Muscle layer of colon (tissue), 2 donors: ENCODE measurements around the gene RNF180.

Source experiments
- H3K27ac ChIP-seq: one replicate; pipeline ENCODE4 v1.7.0; 2013; ENCODE audit warnings: low read depth, mild to moderate bottlenecking, low read length, moderate library complexity
- H3K27me3 ChIP-seq, 2 donors: one replicate each; pipeline ENCODE4 v1.7.0; 2013; ENCODE audit warnings: low read length in 2 of 2, mild to moderate bottlenecking in 2 of 2; ENCODE audit not compliant: insufficient read depth in 2 of 2, control insufficient read depth in 1 of 2
- H3K36me3 ChIP-seq: one replicate; pipeline ENCODE4 v1.7.0; 2013; ENCODE audit warnings: mild to moderate bottlenecking, low read length; ENCODE audit not compliant: insufficient read depth
- H3K4me1 ChIP-seq: one replicate; pipeline ENCODE4 v1.7.0; 2013; ENCODE audit warnings: mild to moderate bottlenecking, low read length; ENCODE audit not compliant: insufficient read depth
- H3K4me3 ChIP-seq, 2 donors: one replicate each; pipeline ENCODE4 v1.7.0; 2013; ENCODE audit warnings: low read length in 2 of 2, low read depth in 1 of 2, mild to moderate bottlenecking in 1 of 2, moderate library complexity in 1 of 2
- H3K9ac ChIP-seq: one replicate; pipeline ENCODE4 v1.7.0; 2013; ENCODE audit warnings: low read length
- H3K9me3 ChIP-seq: one replicate; pipeline ENCODE4 v1.7.0; 2013; ENCODE audit warnings: mild to moderate bottlenecking, low read length
- donor health status: abdominal sarcoma.
- donor health status: Adenocarcinoma of cecum.

The RNF180 gene

DNA sequence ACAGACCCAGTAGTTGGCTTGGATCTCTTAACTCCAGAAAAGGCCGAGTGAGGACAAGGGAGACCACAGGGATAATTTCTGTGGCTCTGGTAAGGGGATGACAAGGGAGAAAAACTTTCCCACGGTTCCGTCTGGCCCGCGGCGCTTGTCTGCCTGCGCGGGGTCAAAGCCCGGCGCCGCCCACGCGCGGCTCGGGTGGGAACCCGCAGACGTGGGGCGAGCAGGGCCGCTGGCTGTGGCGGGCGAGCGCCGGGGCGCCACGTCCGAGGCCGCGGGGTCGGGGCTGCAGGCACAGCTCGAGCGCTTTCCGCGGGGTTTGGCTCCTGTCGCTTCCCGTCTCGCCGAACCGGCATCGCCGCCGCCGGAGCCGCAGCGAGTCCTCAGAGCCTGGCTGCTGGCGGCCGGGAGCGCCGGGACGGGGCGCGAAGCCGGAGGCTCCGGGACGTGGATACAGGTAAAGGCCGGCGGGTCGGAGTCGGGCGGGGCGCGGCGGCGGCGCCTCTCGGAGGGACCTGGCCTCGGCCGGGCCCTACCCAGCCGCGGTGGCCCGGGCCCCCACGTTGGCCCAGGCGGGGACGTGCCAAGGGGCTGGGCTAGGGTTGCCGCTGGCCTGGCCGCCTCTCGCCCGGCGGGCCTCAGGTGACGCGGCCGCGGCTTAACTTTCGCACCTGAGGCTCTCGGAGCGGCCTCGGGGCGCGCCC lies at the start of gene RNF180:
Gene RNF180 (plus strand): TSS at position 344 of the 701 bp plus-strand sequence. CDS start 34,965 bp downstream, outside the sequence.
- H3K4me1 ChIP-seq: peaks cover 13% of the 10 kb centered on the region
- H3K36me3 ChIP-seq: no peaks in the 10 kb centered on the region
- peak within 1 kb of the TSS; percentile 21 for H3K9ac ChIP-seq
- H3K9me3 ChIP-seq: no peaks in the 10 kb centered on the region
- H3K4me3 ChIP-seq: peak within 1 kb of the TSS; percentile 79 to 93
- H3K27ac ChIP-seq: peak within 1 kb of the TSS; percentile 49
- H3K27me3 ChIP-seq: no peaks in the 10 kb centered on the region

DNA sequence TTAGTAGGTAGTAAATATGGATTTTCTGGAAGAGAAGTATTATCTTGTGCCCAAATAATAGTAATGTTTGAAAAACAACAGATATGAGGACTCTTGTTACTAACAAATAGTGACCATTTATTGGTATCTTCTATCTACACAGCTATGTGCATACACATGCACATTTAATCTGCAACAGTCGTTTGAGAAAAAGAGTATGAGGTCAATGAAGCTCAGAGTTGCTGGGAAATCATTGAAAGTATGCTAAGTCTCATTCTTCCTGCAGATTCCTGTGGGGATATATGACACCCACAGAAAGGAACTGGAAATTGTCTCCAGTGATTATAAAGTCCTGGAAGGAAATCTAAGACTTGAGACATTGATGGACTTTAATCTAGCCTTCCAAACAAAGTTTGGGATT lies 40.1 kb upstream of the RNF180 start:
- Histone ChIP-seq H3K4me1 (no peaks in the 10 kb centered on the region), H3K27me3 (no peaks in the 10 kb centered on the region), H3K27ac (no peak overlapping the region), H3K4me3 (no peak overlapping the region), H3K9me3 (no peaks in the 10 kb centered on the region), H3K9ac (no peak overlapping the region), H3K36me3 (no peaks in the 10 kb centered on the region)

DNA sequence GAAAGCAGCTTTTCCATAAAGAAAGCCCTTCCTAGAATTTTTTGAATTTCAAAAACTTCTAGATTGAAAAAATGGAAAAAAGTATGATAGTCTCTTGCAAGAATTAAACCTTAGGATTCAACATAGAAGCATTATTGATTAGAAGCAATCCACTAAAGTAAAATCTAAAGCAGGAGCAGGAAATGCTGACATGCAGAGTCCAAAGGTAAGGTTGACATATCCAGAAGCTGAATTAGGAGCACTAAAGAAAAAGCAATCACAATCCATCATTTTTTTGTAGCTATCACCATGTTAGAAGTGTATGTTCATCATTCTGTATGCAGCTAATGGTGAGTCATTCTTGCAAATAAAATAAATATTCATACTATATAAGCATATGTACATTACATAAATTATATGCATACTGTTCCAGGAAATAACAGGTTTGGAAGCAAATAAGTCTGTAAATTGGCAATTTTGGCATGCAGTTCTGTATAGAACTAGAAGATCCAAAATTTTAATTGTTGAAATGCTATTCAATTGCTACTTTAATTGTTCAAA lies 39.4 kb upstream of the RNF180 start:
- Histone ChIP-seq H3K27me3 (no peaks in the 10 kb centered on the region), H3K4me1 (no peaks in the 10 kb centered on the region), H3K9ac (no peak overlapping the region), H3K27ac (no peak overlapping the region), H3K4me3 (no peak overlapping the region), H3K36me3 (no peaks in the 10 kb centered on the region), H3K9me3 (no peaks in the 10 kb centered on the region)

- Histone ChIP-seq H3K9ac (no peak overlapping the region), H3K4me3 (no peak overlapping the region), H3K9me3 (no peaks in the 10 kb centered on the region), H3K27me3 (no peaks in the 10 kb centered on the region), H3K4me1 (peaks cover 6% of the 10 kb centered on the region), H3K27ac (no peak overlapping the region), H3K36me3 (no peaks in the 10 kb centered on the region)
Measured at GRCh38 chr5:64140018-64140417, 25.6 kb upstream of the RNF180 start.

- Histone ChIP-seq H3K4me3 (no peak overlapping the region), H3K4me1 (peaks cover 6% of the 10 kb centered on the region), H3K27ac (no peak overlapping the region), H3K27me3 (no peaks in the 10 kb centered on the region), H3K9ac (no peak overlapping the region), H3K36me3 (no peaks in the 10 kb centered on the region), H3K9me3 (no peaks in the 10 kb centered on the region)
Measured at GRCh38 chr5:64144425-64145215, 21.0 kb upstream of the RNF180 start.

- Histone ChIP-seq H3K4me3 (no peak overlapping the region), H3K36me3 (no peaks in the 10 kb centered on the region), H3K4me1 (peaks cover 6% of the 10 kb centered on the region), H3K9me3 (no peaks in the 10 kb centered on the region), H3K9ac (no peak overlapping the region), H3K27ac (no peak overlapping the region), H3K27me3 (no peaks in the 10 kb centered on the region)
Measured at GRCh38 chr5:64145216-64145895, 20.3 kb upstream of the RNF180 start.

- Histone ChIP-seq H3K4me1 (peaks cover 6% of the 10 kb centered on the region), H3K36me3 (no peaks in the 10 kb centered on the region), H3K27me3 (no peaks in the 10 kb centered on the region), H3K27ac (no peak overlapping the region), H3K4me3 (no peak overlapping the region), H3K9ac (no peak overlapping the region), H3K9me3 (no peaks in the 10 kb centered on the region)
Measured at GRCh38 chr5:64147379-64147778, 18.3 kb upstream of the RNF180 start.

DNA sequence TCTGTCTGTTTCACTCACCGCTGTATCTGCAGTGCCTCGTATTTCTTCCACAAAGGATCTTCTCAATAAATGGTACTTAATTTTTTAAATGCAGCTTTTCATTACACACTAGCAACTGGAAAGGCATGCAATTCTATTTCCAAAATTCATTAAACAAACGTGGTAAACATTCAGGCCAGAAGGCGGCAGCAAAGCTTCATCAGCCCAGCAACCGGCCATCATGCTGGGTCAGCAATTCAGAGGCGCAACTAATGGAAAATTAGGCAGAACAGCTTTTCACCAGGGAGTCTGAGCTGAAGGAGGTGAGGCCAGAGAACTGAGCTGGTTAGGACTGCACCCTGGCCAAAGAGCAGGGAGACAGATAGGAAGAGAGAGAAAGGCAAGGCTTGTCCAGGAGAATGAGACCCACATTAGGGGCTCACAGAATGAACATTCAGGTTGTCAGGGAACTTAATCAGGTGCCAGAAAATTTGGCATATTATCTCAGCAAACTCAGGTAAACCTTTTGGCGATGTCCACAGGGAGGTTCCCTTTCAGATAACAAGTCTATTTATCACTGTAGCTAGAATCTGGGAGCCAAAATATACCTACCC lies 17.7 kb upstream of the RNF180 start:
- Histone ChIP-seq H3K4me3 (no peak overlapping the region), H3K27ac (no peak overlapping the region), H3K9me3 (no peaks in the 10 kb centered on the region), H3K9ac (no peak overlapping the region), H3K36me3 (no peaks in the 10 kb centered on the region), H3K27me3 (no peaks in the 10 kb centered on the region), H3K4me1 (peaks cover 6% of the 10 kb centered on the region)

DNA sequence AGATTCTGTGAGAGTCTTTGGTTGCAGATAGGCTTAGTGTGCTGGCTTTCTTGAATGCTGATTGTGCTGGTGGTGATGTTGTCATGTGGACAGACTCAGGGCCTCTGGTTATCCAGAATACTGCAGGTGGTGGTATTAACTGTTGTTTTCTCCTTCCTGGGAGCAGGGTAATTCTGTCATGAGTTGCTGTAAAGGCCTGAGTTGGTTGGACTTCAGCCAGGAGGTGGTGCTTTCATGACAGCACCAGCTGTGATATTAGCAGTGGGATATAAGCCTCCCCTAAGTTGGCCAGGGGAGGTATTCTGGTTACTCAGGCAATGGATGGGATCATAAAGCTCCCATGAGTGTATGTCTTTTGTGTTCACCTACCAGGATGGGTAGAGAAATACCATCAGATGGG lies 16.4 kb upstream of the RNF180 start:
- Histone ChIP-seq H3K27ac (no peak overlapping the region), H3K9me3 (no peaks in the 10 kb centered on the region), H3K27me3 (no peaks in the 10 kb centered on the region), H3K4me3 (no peak overlapping the region), H3K4me1 (peaks cover 6% of the 10 kb centered on the region), H3K36me3 (no peaks in the 10 kb centered on the region), H3K9ac (no peak overlapping the region)

DNA sequence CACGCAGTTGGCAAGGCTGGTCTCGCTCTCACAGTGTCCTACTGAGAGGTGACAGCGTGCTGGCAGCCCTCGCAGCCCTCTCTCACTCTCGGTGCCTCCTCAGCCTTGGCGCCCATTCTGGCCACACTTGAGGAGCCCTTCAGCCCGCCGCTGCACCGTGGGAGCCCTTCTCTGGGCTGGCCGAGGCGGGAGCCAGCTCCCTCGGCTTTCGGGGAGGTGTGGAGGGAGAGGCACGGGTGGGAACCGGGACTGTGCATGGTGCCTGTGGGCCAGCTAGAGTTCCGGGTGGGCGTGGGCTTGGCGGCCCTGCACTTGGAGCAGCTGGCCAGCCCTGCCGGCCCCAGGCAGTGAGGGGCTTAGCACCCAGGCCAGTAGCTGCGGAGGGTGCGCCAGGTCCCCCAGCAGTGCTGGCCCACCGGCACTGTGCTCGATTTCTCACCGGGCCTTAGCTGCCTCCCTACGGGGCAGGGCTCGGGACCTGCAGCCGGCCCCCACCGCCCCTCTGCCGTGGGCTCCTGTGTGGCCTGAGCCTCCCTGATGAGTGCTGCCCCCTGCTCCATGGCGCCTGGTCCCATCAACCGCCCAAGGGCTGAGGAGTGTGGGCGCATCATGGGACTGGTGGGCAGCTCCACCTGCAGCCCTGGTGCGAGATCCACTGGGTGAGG lies 15.7 kb upstream of the RNF180 start:
- H3K27ac ChIP-seq: no peak overlapping the region
- no peak overlapping the region for H3K9ac ChIP-seq
- H3K4me1 ChIP-seq: peaks cover under 1% of the 10 kb centered on the region
- H3K36me3 ChIP-seq: no peaks in the 10 kb centered on the region
- no peaks in the 10 kb centered on the region for H3K9me3 ChIP-seq
- H3K27me3 ChIP-seq: no peaks in the 10 kb centered on the region
- H3K4me3 ChIP-seq: no peak overlapping the region
